HG03064 (cell line): ENCODE data around the gene MYMX.

Source experiments
- ATAC-seq: cut with Tn5 transposase; IDR thresholded peaks from one replicate; pipeline ENCODE4 v1.9.1; 2021; ENCODE audit warnings: low read depth; ENCODE audit not compliant: unreplicated experiment

MYMX gene

GRCh38 chr6:44247338-44248302, 30.9 kb downstream of the MYMX start:
- peak; percentile 40 for ATAC-seq

GRCh38 chr6:44248579-44248978, 31.9 kb downstream of the MYMX start:
- no peak for ATAC-seq

- ATAC-seq: no peak
Measured at GRCh38 chr6:44249082-44249748, 32.5 kb downstream of the MYMX start.

GRCh38 chr6:44250067-44250717, 33.5 kb downstream of the MYMX start:
- no peak for ATAC-seq

- ATAC-seq: no peak
Measured at GRCh38 chr6:44250718-44251123, 34.0 kb downstream of the MYMX start.

GRCh38 chr6:44251576-44252524, 35.1 kb downstream of the MYMX start:
- no peak for ATAC-seq

GRCh38 chr6:44253307-44254101, 36.8 kb downstream of the MYMX start:
- ATAC-seq: no peak

- ATAC-seq: no peak
Measured at GRCh38 chr6:44254191-44255104, 37.7 kb downstream of the MYMX start.

- ATAC-seq: no peak
Measured at GRCh38 chr6:44255105-44255808, 38.5 kb downstream of the MYMX start.

- ATAC-seq: no peak
Measured at GRCh38 chr6:44255871-44256774, 39.4 kb downstream of the MYMX start.

- ATAC-seq: no peak
Measured at GRCh38 chr6:44256775-44257024, 40.0 kb downstream of the MYMX start.

GRCh38 chr6:44257025-44257752, 40.5 kb downstream of the MYMX start, which contains the start of gene SLC35B2:
SLC35B2 (minus strand) TSS chr6:44257528; CDS start chr6:44257410, 118 bp downstream.
- ATAC-seq: no peak

GRCh38 chr6:44257753-44258324, 41.1 kb downstream of the MYMX start:
- no peak for ATAC-seq

GRCh38 chr6:44258325-44258863, 41.7 kb downstream of the MYMX start:
- no peak for ATAC-seq

GRCh38 chr6:44258921-44259320, 42.2 kb downstream of the MYMX start:
- ATAC-seq: no peak

- ATAC-seq: no peak
Measured at GRCh38 chr6:44260011-44260410, 43.3 kb downstream of the MYMX start.
